Neuron (in vitro differentiated cells): ENCODE measurements around the gene CFTR.

ENCODE experiments used
- H2AFZ ChIP-seq: one replicate; pipeline ENCODE4 v1.6.1; 2013; ENCODE audit warnings: low read depth, mild to moderate bottlenecking, inconsistent platforms, low read length, moderate library complexity
- H3K27me3 ChIP-seq: one replicate; pipeline ENCODE4 v1.6.1; 2013; ENCODE audit warnings: low read length; ENCODE audit not compliant: insufficient read depth
- H3K36me3 ChIP-seq: one replicate; pipeline ENCODE4 v1.6.1; 2013; ENCODE audit warnings: low read length; ENCODE audit not compliant: insufficient read depth
- H3K4me1 ChIP-seq: one replicate; pipeline ENCODE4 v1.6.1; 2013; ENCODE audit warnings: low read length; ENCODE audit not compliant: insufficient read depth
- H3K4me3 ChIP-seq: 2 replicates; pipeline ENCODE4 v1.5.1; 2013; ENCODE audit warnings: mild to moderate bottlenecking, low read length, moderate library complexity
- H3K9me3 ChIP-seq: one replicate; pipeline ENCODE4 v1.6.1; 2013; ENCODE audit warnings: low read length

The CFTR gene

DNA sequence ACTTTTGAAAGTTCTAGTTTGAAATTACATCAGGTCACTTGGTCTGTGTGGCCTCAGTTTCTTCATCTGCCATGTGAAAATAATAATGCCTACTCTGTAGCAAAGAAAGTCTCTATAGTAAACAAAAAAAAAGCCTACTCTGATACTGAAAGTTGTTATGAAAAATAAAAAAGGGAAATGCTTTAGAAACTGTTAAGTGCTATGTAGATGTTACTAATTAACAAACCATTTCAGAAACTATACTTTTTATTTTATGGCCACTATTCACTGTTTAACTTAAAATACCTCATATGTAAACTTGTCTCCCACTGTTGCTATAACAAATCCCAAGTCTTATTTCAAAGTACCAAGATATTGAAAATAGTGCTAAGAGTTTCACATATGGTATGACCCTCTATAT lies 50.6 kb downstream of the CFTR start:
- no peaks in the 10 kb centered on the region for H3K27me3 ChIP-seq
- no peaks in the 10 kb centered on the region for H3K4me1 ChIP-seq
- no peak overlapping the region for H2AFZ ChIP-seq
- no peak overlapping the region for H3K4me3 ChIP-seq
- H3K9me3 ChIP-seq: no peaks in the 10 kb centered on the region
- no peaks in the 10 kb centered on the region for H3K36me3 ChIP-seq

DNA sequence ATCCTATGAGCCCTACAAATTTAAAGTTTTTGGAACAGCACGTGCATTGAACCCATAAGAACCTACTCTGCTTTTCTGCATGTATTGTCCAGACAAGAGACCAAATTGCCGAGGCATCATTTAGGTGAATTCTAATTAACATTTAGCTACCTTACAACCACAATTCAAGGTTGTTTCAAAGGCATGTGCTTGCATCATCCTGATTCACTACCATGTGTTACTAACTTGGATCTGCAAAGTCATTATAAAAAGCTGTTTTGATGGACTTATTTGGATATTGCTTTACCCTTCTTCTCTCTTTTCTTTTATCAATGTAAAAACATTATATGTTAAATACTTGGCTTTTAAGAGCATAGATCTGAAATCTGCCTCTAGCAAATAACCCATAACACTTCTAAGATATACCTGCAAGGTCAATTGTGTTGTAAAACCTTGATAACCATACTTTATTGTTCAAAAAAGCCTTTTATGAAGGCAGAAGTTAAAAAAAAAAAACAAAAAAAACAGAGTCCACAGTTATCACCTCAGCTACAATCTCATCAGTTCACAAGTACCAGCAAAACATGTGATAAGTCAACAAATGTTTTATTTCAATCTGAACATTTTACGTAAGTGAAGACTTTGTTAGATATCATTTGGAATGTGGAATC lies 51.9 kb downstream of the CFTR start:
- Histone ChIP-seq H3K27me3 (no peaks in the 10 kb centered on the region), H3K4me3 (no peak overlapping the region), H2AFZ (no peak overlapping the region), H3K4me1 (no peaks in the 10 kb centered on the region), H3K36me3 (no peaks in the 10 kb centered on the region), H3K9me3 (no peaks in the 10 kb centered on the region)

DNA sequence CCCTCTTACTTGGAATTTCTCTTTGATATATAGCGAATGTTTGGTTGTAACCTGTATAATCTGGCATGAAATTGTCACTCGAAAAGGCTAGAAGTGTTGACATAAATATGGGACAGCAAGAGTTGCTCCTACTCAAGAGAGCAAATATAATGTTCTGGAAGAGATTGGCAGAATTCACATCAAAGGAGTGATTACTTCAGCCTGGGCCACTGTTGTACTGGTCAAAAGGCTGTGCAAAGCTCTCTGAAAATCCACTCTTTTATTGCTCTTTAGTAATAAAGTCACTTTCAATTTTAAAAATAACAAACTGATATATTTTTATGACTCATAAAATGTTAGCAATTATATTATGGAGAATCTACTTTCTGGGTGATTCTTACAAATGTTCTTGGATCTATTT lies 58.2 kb downstream of the CFTR start:
- H3K4me1 ChIP-seq: no peaks in the 10 kb centered on the region
- H3K9me3 ChIP-seq: no peaks in the 10 kb centered on the region
- no peak overlapping the region for H3K4me3 ChIP-seq
- no peak overlapping the region for H2AFZ ChIP-seq
- no peaks in the 10 kb centered on the region for H3K36me3 ChIP-seq
- no peaks in the 10 kb centered on the region for H3K27me3 ChIP-seq

DNA sequence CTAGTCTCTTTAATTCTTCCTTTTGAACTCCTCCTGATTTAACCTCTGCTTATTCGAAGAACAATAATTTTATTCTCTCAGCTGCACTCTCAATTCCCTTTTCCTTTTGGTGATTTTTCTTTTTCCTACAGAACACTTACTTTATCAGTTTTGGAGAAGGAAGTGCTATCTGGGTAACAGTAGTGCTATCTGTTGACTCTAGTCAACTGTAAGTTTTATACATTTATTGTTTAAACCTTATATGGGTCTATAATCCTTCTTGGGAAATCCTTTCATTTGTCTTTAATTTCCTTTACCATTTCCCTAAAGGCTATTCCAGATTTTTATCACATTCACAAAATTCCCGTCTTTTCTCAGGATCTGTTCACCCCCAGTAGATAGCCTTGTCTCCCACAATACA lies 64.2 kb downstream of the CFTR start:
- Histone ChIP-seq H3K4me1 (peaks cover 2% of the 10 kb centered on the region), H3K36me3 (no peaks in the 10 kb centered on the region), H3K27me3 (no peaks in the 10 kb centered on the region), H2AFZ (no peak overlapping the region), H3K9me3 (no peaks in the 10 kb centered on the region), H3K4me3 (no peak overlapping the region)

DNA sequence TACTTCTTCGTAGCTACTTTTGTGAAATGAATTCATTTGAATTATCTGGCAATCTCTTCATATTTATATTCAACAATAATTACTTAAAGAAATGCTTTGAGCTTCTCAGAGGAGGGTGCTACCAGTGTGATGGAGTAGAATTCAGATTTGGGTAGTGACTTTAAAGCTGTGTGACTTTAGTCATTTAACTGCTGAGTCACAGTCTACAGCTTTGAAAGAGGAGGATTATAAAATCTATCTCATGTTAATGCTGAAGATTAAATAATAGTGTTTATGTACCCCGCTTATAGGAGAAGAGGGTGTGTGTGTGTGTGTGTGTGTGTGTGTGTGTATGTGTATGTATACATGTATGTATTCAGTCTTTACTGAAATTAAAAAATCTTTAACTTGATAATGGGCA lies 68.2 kb downstream of the CFTR start:
- Histone ChIP-seq H2AFZ (peak overlapping the region; percentile 61), H3K4me1 (peaks cover 2% of the 10 kb centered on the region), H3K36me3 (no peaks in the 10 kb centered on the region), H3K9me3 (no peaks in the 10 kb centered on the region), H3K27me3 (no peaks in the 10 kb centered on the region), H3K4me3 (no peak overlapping the region)

DNA sequence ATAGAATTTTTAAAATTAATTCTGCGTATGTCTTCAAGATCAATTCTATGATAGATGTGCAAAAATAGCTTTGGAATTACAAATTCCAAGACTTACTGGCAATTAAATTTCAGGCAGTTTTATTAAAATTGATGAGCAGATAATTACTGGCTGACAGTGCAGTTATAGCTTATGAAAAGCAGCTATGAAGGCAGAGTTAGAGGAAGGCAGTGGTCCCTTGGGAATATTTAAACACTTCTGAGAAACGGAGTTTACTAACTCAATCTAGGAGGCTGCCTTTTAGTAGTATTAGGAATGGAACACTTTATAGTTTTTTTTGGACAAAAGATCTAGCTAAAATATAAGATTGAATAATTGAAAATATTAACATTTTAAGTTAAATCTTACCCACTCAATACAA lies 70.8 kb downstream of the CFTR start:
- H3K4me1 ChIP-seq: peaks cover 2% of the 10 kb centered on the region
- H2AFZ ChIP-seq: no peak overlapping the region
- H3K4me3 ChIP-seq: no peak overlapping the region
- H3K36me3 ChIP-seq: no peaks in the 10 kb centered on the region
- no peaks in the 10 kb centered on the region for H3K9me3 ChIP-seq
- no peaks in the 10 kb centered on the region for H3K27me3 ChIP-seq

DNA sequence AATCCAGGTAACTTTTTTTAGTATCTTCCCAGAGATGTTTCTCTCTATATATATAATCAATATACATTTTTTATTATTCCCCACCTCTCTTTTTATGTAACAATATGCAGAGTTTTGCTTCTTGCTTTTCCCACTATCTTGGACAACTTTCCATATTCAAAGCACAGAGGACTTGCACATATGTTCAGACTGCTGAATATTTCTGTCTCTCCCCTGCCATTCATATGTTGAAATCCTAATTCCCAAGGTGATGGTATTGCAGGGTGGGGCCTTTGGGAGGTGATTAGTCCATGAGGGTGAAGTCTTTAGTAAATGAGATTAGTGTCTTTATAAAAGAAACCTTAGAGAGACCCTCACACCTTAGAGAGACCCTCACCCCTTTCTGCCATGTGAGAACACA lies 72.8 kb downstream of the CFTR start:
- H3K36me3 ChIP-seq: no peaks in the 10 kb centered on the region
- H3K27me3 ChIP-seq: no peaks in the 10 kb centered on the region
- H3K4me3 ChIP-seq: no peak overlapping the region
- H3K4me1 ChIP-seq: peaks cover 1% of the 10 kb centered on the region
- H2AFZ ChIP-seq: no peak overlapping the region
- no peaks in the 10 kb centered on the region for H3K9me3 ChIP-seq

DNA sequence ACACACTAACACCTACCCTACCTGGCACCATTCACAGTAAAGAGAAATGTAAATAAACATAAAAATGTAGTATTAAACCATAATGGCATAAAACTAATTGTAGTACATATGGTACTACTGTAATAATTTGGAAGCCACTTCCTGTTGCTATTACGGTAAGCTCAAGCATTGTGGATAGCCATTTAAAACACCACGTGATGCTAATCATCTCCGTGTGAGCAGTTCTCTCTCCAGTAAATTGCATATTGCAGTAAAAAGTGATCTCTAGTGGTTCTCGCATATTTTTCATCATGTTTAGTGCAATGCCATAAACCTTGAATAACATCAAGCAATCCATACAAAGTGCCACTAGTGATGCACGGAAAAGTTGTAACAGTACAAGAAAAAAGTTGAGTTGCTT lies 75.4 kb downstream of the CFTR start:
- H3K27me3 ChIP-seq: no peaks in the 10 kb centered on the region
- H3K36me3 ChIP-seq: no peaks in the 10 kb centered on the region
- H3K9me3 ChIP-seq: no peaks in the 10 kb centered on the region
- no peaks in the 10 kb centered on the region for H3K4me1 ChIP-seq
- H2AFZ ChIP-seq: no peak overlapping the region
- no peak overlapping the region for H3K4me3 ChIP-seq

DNA sequence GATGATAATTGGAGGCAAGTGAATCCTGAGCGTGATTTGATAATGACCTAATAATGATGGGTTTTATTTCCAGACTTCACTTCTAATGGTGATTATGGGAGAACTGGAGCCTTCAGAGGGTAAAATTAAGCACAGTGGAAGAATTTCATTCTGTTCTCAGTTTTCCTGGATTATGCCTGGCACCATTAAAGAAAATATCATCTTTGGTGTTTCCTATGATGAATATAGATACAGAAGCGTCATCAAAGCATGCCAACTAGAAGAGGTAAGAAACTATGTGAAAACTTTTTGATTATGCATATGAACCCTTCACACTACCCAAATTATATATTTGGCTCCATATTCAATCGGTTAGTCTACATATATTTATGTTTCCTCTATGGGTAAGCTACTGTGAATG lies 79.6 kb downstream of the CFTR start:
- Histone ChIP-seq H3K4me1 (no peaks in the 10 kb centered on the region), H3K27me3 (no peaks in the 10 kb centered on the region), H3K4me3 (no peak overlapping the region), H2AFZ (no peak overlapping the region), H3K9me3 (no peaks in the 10 kb centered on the region), H3K36me3 (no peaks in the 10 kb centered on the region)

DNA sequence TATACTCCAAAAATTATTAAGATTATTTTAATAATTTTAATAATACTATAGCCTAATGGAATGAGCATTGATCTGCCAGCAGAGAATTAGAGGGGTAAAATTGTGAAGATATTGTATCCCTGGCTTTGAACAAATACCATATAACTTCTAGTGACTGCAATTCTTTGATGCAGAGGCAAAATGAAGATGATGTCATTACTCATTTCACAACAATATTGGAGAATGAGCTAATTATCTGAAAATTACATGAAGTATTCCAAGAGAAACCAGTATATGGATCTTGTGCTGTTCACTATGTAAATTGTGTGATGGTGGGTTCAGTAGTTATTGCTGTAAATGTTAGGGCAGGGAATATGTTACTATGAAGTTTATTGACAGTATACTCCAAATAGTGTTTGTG lies 80.2 kb downstream of the CFTR start:
- H3K4me3 ChIP-seq: no peak overlapping the region
- H3K9me3 ChIP-seq: no peaks in the 10 kb centered on the region
- no peaks in the 10 kb centered on the region for H3K4me1 ChIP-seq
- no peak overlapping the region for H2AFZ ChIP-seq
- H3K27me3 ChIP-seq: no peaks in the 10 kb centered on the region
- no peaks in the 10 kb centered on the region for H3K36me3 ChIP-seq

DNA sequence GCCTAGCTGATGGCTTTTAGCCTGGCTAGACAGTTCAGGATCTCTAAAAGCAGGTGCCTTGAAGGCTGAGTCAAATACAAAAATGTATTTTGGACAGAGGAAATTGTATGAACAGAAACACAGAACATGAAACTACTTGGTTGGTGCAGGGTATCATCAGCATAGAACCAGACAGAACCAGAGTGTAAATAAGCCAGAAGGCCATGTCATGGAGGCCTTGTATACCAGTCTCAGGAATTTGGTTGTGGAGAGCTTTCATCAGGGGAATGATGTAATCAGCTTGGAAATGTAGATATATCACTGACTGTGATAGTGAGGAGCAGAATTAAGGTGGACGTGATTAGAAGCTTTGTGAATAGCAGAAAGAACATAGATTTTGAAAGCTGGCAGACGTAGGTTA lies 82.9 kb downstream of the CFTR start:
- H3K27me3 ChIP-seq: no peaks in the 10 kb centered on the region

DNA sequence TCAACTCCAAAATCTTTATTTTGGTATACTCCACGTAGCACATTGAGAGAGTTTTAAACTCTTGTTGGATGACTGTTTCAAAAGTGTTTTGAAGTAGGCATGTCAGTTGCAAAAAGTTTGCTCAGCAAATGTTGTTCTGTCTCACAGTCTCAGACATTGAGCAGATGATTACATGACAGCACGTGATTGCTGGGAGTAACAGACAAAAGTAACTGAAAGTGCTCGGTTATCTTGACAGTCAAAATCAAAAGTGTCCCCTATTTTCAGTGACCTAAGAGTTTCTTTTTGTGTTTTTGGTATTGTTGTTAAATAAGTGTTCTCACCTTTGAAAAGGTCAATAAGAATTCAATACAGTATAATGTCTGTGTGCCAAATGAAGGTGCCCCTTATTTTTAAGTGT lies 84.3 kb downstream of the CFTR start:
- no peaks in the 10 kb centered on the region for H3K36me3 ChIP-seq
- H3K4me1 ChIP-seq: no peaks in the 10 kb centered on the region
- H3K27me3 ChIP-seq: no peaks in the 10 kb centered on the region
- no peaks in the 10 kb centered on the region for H3K9me3 ChIP-seq
- H2AFZ ChIP-seq: no peak overlapping the region
- no peak overlapping the region for H3K4me3 ChIP-seq

More for the DNA sequence above, 82.9 kb downstream of the CFTR start:
- Histone ChIP-seq H3K4me1 (no peaks in the 10 kb centered on the region), H2AFZ (no peak overlapping the region), H3K4me3 (no peak overlapping the region), H3K9me3 (no peaks in the 10 kb centered on the region), H3K36me3 (no peaks in the 10 kb centered on the region)

DNA sequence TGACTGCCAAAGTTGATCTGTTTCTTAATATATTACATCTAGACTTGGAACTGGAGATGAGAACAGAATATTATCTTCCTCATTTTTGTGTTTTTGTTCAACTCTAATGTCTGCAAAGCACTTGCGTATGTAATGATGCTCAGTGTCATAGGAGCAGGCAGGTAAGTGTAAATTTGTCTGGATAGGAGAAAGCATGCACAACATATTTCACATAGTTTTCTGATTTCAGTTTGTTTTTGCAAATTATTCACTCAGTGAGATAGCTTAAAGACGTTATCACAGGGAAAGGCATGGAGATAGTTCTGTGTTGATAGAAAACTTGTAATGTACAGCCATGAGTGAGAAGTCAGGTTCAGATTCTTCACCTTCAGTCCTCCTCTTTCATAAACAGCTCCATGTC lies 84.8 kb downstream of the CFTR start:
- H2AFZ ChIP-seq: no peak overlapping the region

DNA sequence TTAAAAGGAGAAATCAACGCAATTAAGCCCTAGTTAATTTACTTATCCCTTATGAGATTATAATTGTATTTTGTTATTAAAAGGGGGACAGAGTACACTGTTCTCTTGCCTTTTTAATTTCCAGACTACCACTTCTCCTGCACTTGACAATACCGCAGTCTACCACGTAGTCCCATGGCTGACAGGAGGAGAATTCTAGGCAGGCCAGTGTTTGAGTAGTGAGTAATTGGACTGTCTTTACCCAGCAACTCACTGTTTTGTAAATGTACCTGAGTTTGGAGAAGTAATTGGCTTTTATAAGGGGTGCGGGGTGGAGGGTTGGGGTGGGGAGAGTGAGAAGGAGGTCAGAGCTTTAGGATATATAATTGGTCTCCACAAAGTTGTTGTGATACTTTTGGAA lies 85.4 kb downstream of the CFTR start:
- H3K4me3 ChIP-seq: no peak overlapping the region
- H3K36me3 ChIP-seq: no peaks in the 10 kb centered on the region
- H3K4me1 ChIP-seq: no peaks in the 10 kb centered on the region
- no peaks in the 10 kb centered on the region for H3K27me3 ChIP-seq
- H2AFZ ChIP-seq: no peak overlapping the region
- H3K9me3 ChIP-seq: no peaks in the 10 kb centered on the region

More for the DNA sequence above, 84.8 kb downstream of the CFTR start:
- H3K9me3 ChIP-seq: no peaks in the 10 kb centered on the region
- H3K27me3 ChIP-seq: no peaks in the 10 kb centered on the region
- H3K4me1 ChIP-seq: no peaks in the 10 kb centered on the region
- H3K36me3 ChIP-seq: no peaks in the 10 kb centered on the region
- no peak overlapping the region for H3K4me3 ChIP-seq
